Loucy (cell line): ENCODE data around the gene FAT1.

Experiments
- H2AFZ ChIP-seq: fragments of 200-600 bp; sonication (generic); 2 replicates; pipeline ENCODE4 v1.6.0; 2016; ENCODE audit warnings: antibody characterized with exemption, mild to moderate bottlenecking, low read length, moderate library complexity
- H3F3A ChIP-seq: fragments of 200-600 bp; 2 replicates; pipeline ENCODE4 v1.6.0; 2016; ENCODE audit warnings: antibody characterized with exemption, low read depth, mild to moderate bottlenecking
- H3K27me3 ChIP-seq: fragments of 200-600 bp; sonication (generic); 2 replicates; pipeline ENCODE4 v1.6.1; 2014; ENCODE audit warnings: low read length, mild to moderate bottlenecking; ENCODE audit not compliant: insufficient read depth, poor library complexity, severe bottlenecking
- H3K36me3 ChIP-seq: fragments of 200-600 bp; sonication (generic); 2 replicates; pipeline ENCODE4 v1.6.1; 2016; ENCODE audit warnings: low read length; ENCODE audit not compliant: insufficient read depth
- H3K4me1 ChIP-seq: fragments of 200-600 bp; sonication (generic); 2 replicates; pipeline ENCODE4 v1.5.1; 2014; ENCODE audit warnings: low read length, mild to moderate bottlenecking; ENCODE audit not compliant: insufficient read depth, poor library complexity, severe bottlenecking
- H3K4me2 ChIP-seq: fragments of 200-600 bp; sonication (generic); 2 replicates; pipeline ENCODE4 v1.6.0; 2014; ENCODE audit warnings: antibody characterized with exemption, low read length, low read depth, mild to moderate bottlenecking; ENCODE audit not compliant: poor library complexity, severe bottlenecking
- H3K4me3 ChIP-seq: fragments of 200-600 bp; sonication (generic); 2 replicates; pipeline ENCODE4 v1.5.1; 2014; ENCODE audit warnings: low read length, mild to moderate bottlenecking, mixed read lengths; ENCODE audit not compliant: poor library complexity, severe bottlenecking
- H3K79me2 ChIP-seq: fragments of 200-600 bp; sonication (generic); 2 replicates; pipeline ENCODE4 v1.6.1; 2014; ENCODE audit warnings: low read length; ENCODE audit not compliant: insufficient read depth
- H3K9ac ChIP-seq: fragments of 200-600 bp; sonication (generic); 2 replicates; pipeline ENCODE4 v1.6.0; 2014; ENCODE audit warnings: mild to moderate bottlenecking, low read depth, low read length, moderate library complexity; ENCODE audit not compliant: poor library complexity, severe bottlenecking
- H3K9me2 ChIP-seq: fragments of 200-600 bp; sonication (generic); replicated peaks from 2 replicates; pipeline ENCODE4 v1.6.1; 2016; ENCODE audit warnings: low read depth, low read length, mixed read lengths
- H3K9me3 ChIP-seq: fragments of 200-600 bp; sonication (generic); 2 replicates; pipeline ENCODE4 v1.6.1; 2014; ENCODE audit warnings: mild to moderate bottlenecking, antibody characterized with exemption, low read length, low read depth; ENCODE audit not compliant: insufficient read depth
- H4K20me1 ChIP-seq: fragments of 200-600 bp; sonication (generic); 2 replicates; pipeline ENCODE4 v1.6.0; 2014; ENCODE audit warnings: antibody characterized with exemption, low read length, mild to moderate bottlenecking; ENCODE audit not compliant: insufficient read depth, poor library complexity, severe bottlenecking
- EZH2phosphoT487 ChIP-seq: fragments of 200-600 bp; IDR thresholded peaks from 2 replicates; pipeline ENCODE4 v1.6.1; 2018; ENCODE audit warnings: antibody characterized with exemption, mild to moderate bottlenecking, moderate library complexity, borderline replicate concordance
- TF ChIP-seq, protein P1 (sequence below): fragments of 200-600 bp; sonication (generic); conservative IDR thresholded peaks from 2 replicates; pipeline ENCODE4 v1.5.1; 2014; ENCODE audit warnings: mild to moderate bottlenecking, antibody characterized with exemption, low read length

Gene FAT1

GRCh38 chr4:186704057-186704456 lies 19.6 kb downstream of the FAT1 start:
- H3K4me2 ChIP-seq, result no peak overlapping the region
- H3K9me3 ChIP-seq, result peaks cover 5% of the 10 kb centered on the region; the same call in 1 of the 2 replicates
- H2AFZ ChIP-seq, result no peak overlapping the region
- no peaks in the 10 kb centered on the region for H3K79me2 ChIP-seq
- no peaks in the 10 kb centered on the region for H3K36me3 ChIP-seq
- TF ChIP-seq, protein P1, sequence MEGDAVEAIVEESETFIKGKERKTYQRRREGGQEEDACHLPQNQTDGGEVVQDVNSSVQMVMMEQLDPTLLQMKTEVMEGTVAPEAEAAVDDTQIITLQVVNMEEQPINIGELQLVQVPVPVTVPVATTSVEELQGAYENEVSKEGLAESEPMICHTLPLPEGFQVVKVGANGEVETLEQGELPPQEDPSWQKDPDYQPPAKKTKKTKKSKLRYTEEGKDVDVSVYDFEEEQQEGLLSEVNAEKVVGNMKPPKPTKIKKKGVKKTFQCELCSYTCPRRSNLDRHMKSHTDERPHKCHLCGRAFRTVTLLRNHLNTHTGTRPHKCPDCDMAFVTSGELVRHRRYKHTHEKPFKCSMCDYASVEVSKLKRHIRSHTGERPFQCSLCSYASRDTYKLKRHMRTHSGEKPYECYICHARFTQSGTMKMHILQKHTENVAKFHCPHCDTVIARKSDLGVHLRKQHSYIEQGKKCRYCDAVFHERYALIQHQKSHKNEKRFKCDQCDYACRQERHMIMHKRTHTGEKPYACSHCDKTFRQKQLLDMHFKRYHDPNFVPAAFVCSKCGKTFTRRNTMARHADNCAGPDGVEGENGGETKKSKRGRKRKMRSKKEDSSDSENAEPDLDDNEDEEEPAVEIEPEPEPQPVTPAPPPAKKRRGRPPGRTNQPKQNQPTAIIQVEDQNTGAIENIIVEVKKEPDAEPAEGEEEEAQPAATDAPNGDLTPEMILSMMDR, result no peak
- TF ChIP-seq EZH2phosphoT487, result no peak
- no peaks in the 10 kb centered on the region for H3K9me2 ChIP-seq
- no peaks in the 10 kb centered on the region for H3K4me1 ChIP-seq
- H3K4me3 ChIP-seq, result no peak overlapping the region
- no peaks in the 10 kb centered on the region for H3K27me3 ChIP-seq
- H3F3A ChIP-seq, result no peaks in the 10 kb centered on the region
- H3K9ac ChIP-seq, result no peak overlapping the region
- no peaks in the 10 kb centered on the region for H4K20me1 ChIP-seq

GRCh38 chr4:186703510-186703909 lies 20.1 kb downstream of the FAT1 start:
- Histone ChIP-seq H3F3A (no peaks in the 10 kb centered on the region), H4K20me1 (no peaks in the 10 kb centered on the region), H3K4me1 (no peaks in the 10 kb centered on the region), H3K27me3 (no peaks in the 10 kb centered on the region), H3K9ac (no peak overlapping the region), H3K79me2 (no peaks in the 10 kb centered on the region), H2AFZ (no peak overlapping the region), H3K4me2 (no peak overlapping the region), H3K4me3 (no peak overlapping the region), H3K36me3 (no peaks in the 10 kb centered on the region), H3K9me3 (peaks cover 5% of the 10 kb centered on the region; the same call in 1 of the 2 replicates), H3K9me2 (no peaks in the 10 kb centered on the region)
- no peak for TF ChIP-seq EZH2phosphoT487
- TF ChIP-seq, protein P1, result no peak

DNA sequence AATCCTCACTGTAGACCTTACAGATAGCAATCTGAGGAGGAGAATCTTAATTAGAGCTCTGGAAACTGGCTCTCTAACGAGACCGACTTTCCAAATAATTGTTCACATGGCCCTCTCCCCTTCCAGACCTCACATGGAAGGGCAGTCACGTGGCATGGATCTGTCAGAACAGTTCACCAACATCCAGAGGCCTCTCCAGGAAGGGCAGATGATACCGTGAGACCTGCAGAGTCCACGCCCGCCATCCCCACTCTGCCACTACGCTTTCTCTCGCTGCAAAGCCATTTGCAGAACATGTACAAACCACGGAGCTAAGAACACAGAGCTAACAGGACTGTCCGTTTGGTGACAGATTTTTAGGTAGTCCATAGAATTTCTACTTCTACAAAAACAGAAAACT lies 20.7 kb downstream of the FAT1 start:
- TF ChIP-seq, protein P1, result no peak
- TF ChIP-seq EZH2phosphoT487, result no peak
- Histone ChIP-seq H3K4me2 (no peak overlapping the region), H3K9ac (no peak overlapping the region), H3K27me3 (no peaks in the 10 kb centered on the region), H3K79me2 (no peaks in the 10 kb centered on the region), H3F3A (no peaks in the 10 kb centered on the region), H2AFZ (no peak overlapping the region), H3K4me3 (no peak overlapping the region), H3K36me3 (no peaks in the 10 kb centered on the region), H3K9me2 (no peaks in the 10 kb centered on the region), H3K4me1 (no peaks in the 10 kb centered on the region), H3K9me3 (peaks cover 5% of the 10 kb centered on the region; the same call in 1 of the 2 replicates), H4K20me1 (no peaks in the 10 kb centered on the region)
